GM21447 (cell line): ENCODE data around the gene ARID1B.
"Not testable (repeated sequence)": the region's sequence is repeated elsewhere in the genome, so short reads cannot be mapped to it uniquely, and the experiment has no call there.

ENCODE experiments used
- ATAC-seq: cut with Tn5 transposase; IDR thresholded peaks from one replicate; pipeline ENCODE4 v1.9.1; 2021; ENCODE audit not compliant: unreplicated experiment

ARID1B gene

GRCh38 chr6:156982168-156982567 lies 205.0 kb downstream of the ARID1B start:
- no peak for ATAC-seq

GRCh38 chr6:156982864-156983263 lies 205.7 kb downstream of the ARID1B start:
- ATAC-seq: not testable (repeated sequence)

GRCh38 chr6:156984178-156984738 lies 207.1 kb downstream of the ARID1B start:
- ATAC-seq: no peak

- ATAC-seq: no peak
Observed at GRCh38 chr6:156985309-156985708, 208.1 kb downstream of the ARID1B start.

- ATAC-seq: peak; percentile 81
Observed at GRCh38 chr6:156988276-156989158, 211.3 kb downstream of the ARID1B start.

- no peak for ATAC-seq
Observed at GRCh38 chr6:156989159-156989806, 212.1 kb downstream of the ARID1B start.

- ATAC-seq: no peak
Observed at GRCh38 chr6:156992020-156992804, 215.0 kb downstream of the ARID1B start.

- ATAC-seq: no peak
Observed at GRCh38 chr6:156993713-156994112, 216.5 kb downstream of the ARID1B start.

- no peak for ATAC-seq
Observed at GRCh38 chr6:156994215-156995076, 217.3 kb downstream of the ARID1B start.

- no peak for ATAC-seq
Observed at GRCh38 chr6:156995502-156995901, 218.3 kb downstream of the ARID1B start.

GRCh38 chr6:156996265-156996664 lies 219.1 kb downstream of the ARID1B start:
- ATAC-seq: no peak

GRCh38 chr6:156998794-156999330 lies 221.7 kb downstream of the ARID1B start:
- no peak for ATAC-seq

- no peak for ATAC-seq
Observed at GRCh38 chr6:156999762-157000161, 222.6 kb downstream of the ARID1B start.

- ATAC-seq: no peak
Observed at GRCh38 chr6:157001716-157002115, 224.5 kb downstream of the ARID1B start.

GRCh38 chr6:157002774-157003173 lies 225.6 kb downstream of the ARID1B start:
- no peak for ATAC-seq

- ATAC-seq: no peak
Observed at GRCh38 chr6:157005940-157006339, 228.8 kb downstream of the ARID1B start.

- ATAC-seq: no peak
Observed at GRCh38 chr6:157008568-157008967, 231.4 kb downstream of the ARID1B start.

GRCh38 chr6:157012355-157012754 lies 235.2 kb downstream of the ARID1B start:
- no peak for ATAC-seq

GRCh38 chr6:157013649-157014304 lies 236.6 kb downstream of the ARID1B start:
- ATAC-seq: no peak
